Activated CD4-positive, alpha-beta T cell treated with anti-CD3 and anti-CD28 coated beads, Interleukin-2, amount 50 U/mL, for 1 hour (primary cell): ENCODE data around the gene ZNF367.
"Not testable (repeated sequence)": the region's sequence is repeated elsewhere in the genome, so short reads cannot be mapped to it uniquely, and the experiment has no call there.

ENCODE experiments used
- DNase-seq: peaks from one replicate; pipeline ENCODE4 v3.0.0-alpha.2; 2020

ZNF367 gene

GRCh38 chr9:96360523-96360922 lies 57.6 kb downstream of the ZNF367 start:
- DNase-seq: not testable (repeated sequence)

GRCh38 chr9:96350866-96351265 lies 67.3 kb downstream of the ZNF367 start:
- DNase-seq: no peak

- DNase-seq: no peak
Observed at GRCh38 chr9:96348261-96348660, 69.9 kb downstream of the ZNF367 start.

GRCh38 chr9:96345551-96345950 lies 72.6 kb downstream of the ZNF367 start:
- DNase-seq: no peak

- no peak for DNase-seq
Observed at GRCh38 chr9:96344458-96345180, 73.6 kb downstream of the ZNF367 start.

DNA sequence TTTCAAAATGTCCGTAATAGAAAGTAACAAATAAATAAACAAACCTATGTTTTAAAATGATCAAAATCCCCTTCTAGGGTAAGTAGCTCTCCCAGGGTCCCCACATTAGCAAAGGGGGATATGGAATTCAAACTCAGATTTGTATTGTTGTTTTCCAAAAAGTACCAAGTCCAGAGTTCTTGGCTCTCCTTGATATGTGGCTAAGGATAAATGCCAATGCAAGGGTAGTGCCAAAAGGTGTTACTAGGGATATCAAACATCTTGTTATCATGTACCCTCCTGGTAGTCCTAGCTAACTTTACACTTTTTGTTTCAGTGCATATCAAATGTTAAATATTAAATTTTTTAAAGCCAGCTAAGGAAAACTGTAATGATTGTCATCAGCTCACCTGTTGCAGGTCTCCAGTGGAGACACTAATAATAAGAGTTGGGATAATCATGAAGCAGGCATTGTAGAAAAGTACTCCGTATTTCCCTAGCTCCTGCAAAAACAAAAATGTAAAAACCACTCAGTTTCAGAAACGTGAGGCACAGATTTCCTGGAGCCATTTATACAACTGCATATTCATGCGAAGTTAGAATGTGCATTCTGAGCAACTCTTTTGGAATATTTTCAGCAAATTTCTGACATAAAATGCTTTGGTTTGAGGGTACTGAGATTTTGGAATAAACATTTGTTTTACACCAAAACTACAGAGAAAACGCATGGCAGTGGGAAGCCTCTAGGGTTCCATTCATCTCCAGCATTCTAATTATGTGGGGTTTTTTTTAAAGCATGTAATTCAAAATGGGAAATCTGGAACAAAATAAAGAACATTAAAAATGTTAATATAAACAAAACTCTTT lies 74.4 kb downstream of the ZNF367 start:
- no peak for DNase-seq

- DNase-seq: no peak
Observed at GRCh38 chr9:96342571-96343245, 75.5 kb downstream of the ZNF367 start.

DNA sequence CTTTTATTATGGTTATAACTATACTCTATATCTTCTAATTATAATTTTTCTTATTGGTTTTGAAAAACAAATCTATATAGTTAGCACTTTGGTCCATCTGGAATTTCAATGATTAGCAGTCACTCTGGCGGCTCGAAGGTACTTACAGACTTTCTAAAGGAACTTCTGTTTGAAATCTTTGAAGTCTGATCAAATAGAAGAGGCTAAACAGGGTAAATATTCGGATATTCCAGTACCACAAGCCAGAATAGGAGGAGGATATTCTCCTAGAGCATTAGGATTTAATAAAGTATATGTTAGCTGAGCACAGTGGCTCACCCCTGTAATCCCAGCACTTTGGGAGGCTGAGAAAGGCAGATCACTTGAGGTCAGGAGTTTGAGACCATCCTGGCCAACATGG lies 77.5 kb downstream of the ZNF367 start:
- no peak for DNase-seq

GRCh38 chr9:96338299-96338698 lies 79.9 kb downstream of the ZNF367 start:
- DNase-seq: no peak
